ENCODE measurements around the gene GPR158. TPM values are rescaled to one million over a fixed set of nuclear protein-coding genes. Genes with fewer than 3 reads are reported as not detected.

GPR158 gene
- total RNA-seq, 1 experiment from 2014 or later, result 0.24 TPM

- Mint-ChIP-seq H3K27me3 (ENCODE audit: low read depth) (peaks cover 21% of the 10 kb centered on the region), H3K9me3 (no peaks in the 10 kb centered on the region; a peak in 1 of 5 replicates), H3K4me3 (no peak overlapping the region), H3K27ac (no peak overlapping the region), H3K36me3 (ENCODE audit: insufficient read depth in 1 of 3, low read depth in 3 of 3) (no peaks in the 10 kb centered on the region), H3K4me1 (peaks cover 8 to 9% of the 10 kb centered on the region in 2 experiments)
- Histone ChIP-seq H2BK12ac (ENCODE audit: insufficient read length, low read depth, low read length) (no peak overlapping the region), H3K18ac (ENCODE audit: insufficient read length, low read depth, low read length) (no peak overlapping the region), H4K5ac (ENCODE audit: insufficient read length, low read depth, low read length) (no peak overlapping the region), H2AFZ (ENCODE audit: low read length) (no peak overlapping the region), H3K4ac (ENCODE audit: low read depth, low read length) (no peak overlapping the region), H4K8ac (replicated peaks; ENCODE audit: insufficient read length, low read depth, low read length) (no peak overlapping the region), H2AK5ac (ENCODE audit: insufficient read length, low read length) (no peak overlapping the region), H4K20me1 (ENCODE audit: control insufficient read depth, insufficient read depth, insufficient read length) (no peaks in the 10 kb centered on the region), H3K9ac (ENCODE audit: extremely low read depth, insufficient read length, low read length) (no peak overlapping the region), H3K9me3 (ENCODE audit: control insufficient read depth, low read depth, low read length) (no peaks in the 10 kb centered on the region), H4K91ac (ENCODE audit: insufficient read length, low read depth, low read length) (no peak overlapping the region), H3K14ac (ENCODE audit: insufficient read depth, low read length) (no peak overlapping the region), H3K79me1 (ENCODE audit: insufficient read depth, low read depth, low read length, poor library complexity, severe bottlenecking) (no peaks in the 10 kb centered on the region), H3K79me2 (ENCODE audit: insufficient read depth, low read length) (no peaks in the 10 kb centered on the region), H3K56ac (ENCODE audit: insufficient read length, low read depth, low read length) (no peak overlapping the region), H2BK5ac (ENCODE audit: insufficient read length, low read length) (no peak overlapping the region), H2BK20ac (ENCODE audit: low read depth, low read length, poor library complexity, severe bottlenecking) (no peak overlapping the region), H3K27ac (ENCODE audit: insufficient read length, low read depth, low read length) (no peak overlapping the region), H2BK15ac (ENCODE audit: low read depth, low read length) (no peak overlapping the region), H3K23ac (ENCODE audit: insufficient read length, low read depth, low read length) (no peak overlapping the region), H3T11ph (ENCODE audit: low read length) (no peak overlapping the region), H2BK120ac (ENCODE audit: low read depth, low read length, poor library complexity, severe bottlenecking) (no peak overlapping the region), H3K4me2 (ENCODE audit: insufficient read depth, insufficient read length, low read length) (no peak overlapping the region), H3K27me3 (ENCODE audit: insufficient read depth, low read length) (no peaks in the 10 kb centered on the region; the same call in 1 of the 2 replicates), H3K23me2 (ENCODE audit: insufficient read length, low read depth, low read length, poor library complexity, severe bottlenecking) (peaks cover 4% of the 10 kb centered on the region), H3K4me1 (ENCODE audit: insufficient read depth, low read length) (no peaks in the 10 kb centered on the region; the same call in 1 of the 2 replicates)
- DNase-seq, result no peak
- WGBS (ENCODE audit: extremely low coverage, insufficient read length, low lambda C conversion rate), result no CpG with 5 or more reads among the region's 4 CpGs
- TF ChIP-seq, protein P1, sequence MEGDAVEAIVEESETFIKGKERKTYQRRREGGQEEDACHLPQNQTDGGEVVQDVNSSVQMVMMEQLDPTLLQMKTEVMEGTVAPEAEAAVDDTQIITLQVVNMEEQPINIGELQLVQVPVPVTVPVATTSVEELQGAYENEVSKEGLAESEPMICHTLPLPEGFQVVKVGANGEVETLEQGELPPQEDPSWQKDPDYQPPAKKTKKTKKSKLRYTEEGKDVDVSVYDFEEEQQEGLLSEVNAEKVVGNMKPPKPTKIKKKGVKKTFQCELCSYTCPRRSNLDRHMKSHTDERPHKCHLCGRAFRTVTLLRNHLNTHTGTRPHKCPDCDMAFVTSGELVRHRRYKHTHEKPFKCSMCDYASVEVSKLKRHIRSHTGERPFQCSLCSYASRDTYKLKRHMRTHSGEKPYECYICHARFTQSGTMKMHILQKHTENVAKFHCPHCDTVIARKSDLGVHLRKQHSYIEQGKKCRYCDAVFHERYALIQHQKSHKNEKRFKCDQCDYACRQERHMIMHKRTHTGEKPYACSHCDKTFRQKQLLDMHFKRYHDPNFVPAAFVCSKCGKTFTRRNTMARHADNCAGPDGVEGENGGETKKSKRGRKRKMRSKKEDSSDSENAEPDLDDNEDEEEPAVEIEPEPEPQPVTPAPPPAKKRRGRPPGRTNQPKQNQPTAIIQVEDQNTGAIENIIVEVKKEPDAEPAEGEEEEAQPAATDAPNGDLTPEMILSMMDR (conservative IDR thresholded peaks at IDR 0.05), result no peak
Observed at GRCh38 chr10:25169740-25170139, 5.1 kb upstream of the GPR158 start.
